Occipital lobe (tissue), 2 donors: ENCODE measurements around the gene SYK. TPM values are rescaled to one million over a fixed set of nuclear protein-coding genes. Genes with fewer than 3 reads are reported as not detected.

Experiments used
- DNase-seq: peaks from one replicate; lab custom pipeline; 2025; lab: John Stamatoyannopoulos, UW
- total RNA-seq: library from RNA; depleted of rRNA; stranded (reverse); fragments of >200 nt; gene quantifications from one replicate; pipeline ENCODE4 v1.2.3, GENCODE V29; 2014

The SYK gene
- total RNA-seq, 1 donor from 2014 or later, result 1.9 TPM

DNA sequence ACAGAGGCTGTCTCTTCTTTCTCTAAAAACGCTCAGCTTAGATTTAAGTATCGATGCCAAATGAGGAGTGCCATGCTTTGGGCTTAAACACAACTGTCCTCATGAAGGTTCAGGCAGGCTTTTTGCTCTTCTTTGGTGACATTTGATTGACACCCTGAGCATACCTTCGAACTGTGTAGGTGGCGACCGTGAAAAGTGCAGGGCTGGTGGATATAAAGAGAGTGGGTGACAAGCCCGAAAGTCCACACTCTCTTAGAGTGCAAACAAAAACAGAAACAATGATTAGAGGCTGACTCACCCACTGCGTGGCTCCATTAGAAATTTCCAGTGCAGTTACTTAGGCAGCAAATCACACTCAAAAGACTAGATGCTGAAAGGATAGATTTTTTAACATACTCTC, 141.7 kb downstream of the SYK start:
- no peak for DNase-seq

DNA sequence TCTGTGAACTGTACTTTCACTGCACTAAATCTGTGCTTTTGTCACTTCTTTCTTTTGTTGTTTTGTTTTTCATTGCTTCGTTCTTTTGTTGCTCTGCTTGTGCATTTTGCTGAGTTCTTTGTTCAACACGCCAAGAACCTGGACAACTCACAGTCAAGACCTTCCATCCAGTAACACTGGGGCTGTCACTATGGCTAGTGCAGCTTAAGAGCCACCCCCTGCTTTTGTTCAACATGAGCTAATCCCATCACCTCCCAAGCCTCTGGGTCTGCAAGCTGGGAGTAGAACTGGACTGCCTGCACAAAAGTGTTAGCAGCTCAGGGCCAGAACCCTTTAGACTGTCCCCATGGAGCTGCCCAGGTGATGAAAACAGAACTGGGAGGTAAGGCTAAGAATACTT, 143.7 kb downstream of the SYK start:
- DNase-seq, result no peak

DNA sequence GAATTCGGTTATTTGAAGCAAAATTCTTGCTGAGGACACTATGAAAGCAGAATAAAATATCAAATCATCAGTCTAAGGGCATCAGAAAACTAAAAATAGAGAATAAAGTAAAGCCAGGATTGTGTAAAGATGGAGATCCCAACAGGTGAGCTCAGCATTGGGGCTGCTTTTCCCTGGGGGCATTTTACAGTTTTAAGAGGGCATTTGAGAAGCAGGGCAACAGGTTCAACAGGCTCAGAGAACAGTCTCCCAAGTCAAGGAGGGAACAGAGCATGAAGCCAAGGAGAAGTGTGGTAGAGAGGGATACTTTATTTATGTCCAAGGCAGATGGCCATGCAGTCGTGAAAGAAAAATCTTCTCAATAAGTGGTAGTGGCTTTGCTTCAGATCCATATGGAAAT, 145.4 kb downstream of the SYK start:
- no peak for DNase-seq

Other genes with a start within 250 kb of the SYK start
- gene DIRAS2, start 159.0 kb upstream of the SYK start, total RNA-seq, result 30.6 TPM